ENCODE results near the gene ZNF664. TPM values are rescaled to one million over a fixed set of nuclear protein-coding genes. Genes with fewer than 3 reads are reported as not detected.

The ZNF664 gene
- total and polyA plus RNA-seq, 2 of the 4 experiments (the other 2 are of a cell fraction) = 29.9 to 32.6 TPM

GRCh38 chr12:123971770-123972456 is 1.1 kb upstream of the ZNF664 start (continued):
- TF ChIP-seq NFE2L2 (IDR thresholded peaks at IDR 0.05; ENCODE audit: low read depth, low read length) (no peak), RFX5 (IDR thresholded peaks at IDR 0.05; ENCODE audit: low read depth, low read length) (no peak)

- no peak; the same call in 1 of the 2 replicates for ATAC-seq (ENCODE audit: low read depth)
- Histone ChIP-seq H2AK5ac (ENCODE audit: low read depth, low read length) (no peak overlapping the region), H2AK9ac (replicated peaks; ENCODE audit: low read depth, low read length, poor library complexity) (peak overlapping the region; percentile 7), H3K18ac (ENCODE audit: low read depth, low read length) (no peak overlapping the region), H4K20me1 (ENCODE audit: insufficient read depth, low read length) (peaks cover 2% of the 10 kb centered on the region; the same call in 1 of the 2 replicates), H2BK5ac (ENCODE audit: low read depth, low read length, poor library complexity, severe bottlenecking) (no peak overlapping the region), H3K4me1 (ENCODE audit: control insufficient read depth, insufficient read depth, low read length) (peaks cover 4% of the 10 kb centered on the region), H4K8ac (ENCODE audit: low read depth in 2 of 2, low read length in 2 of 2) (peak overlapping the region in 1 of 2 experiments; percentile 17; a peak in 1 of 4 replicates), H3K9me1 (ENCODE audit: insufficient read depth, low read length) (no peaks in the 10 kb centered on the region), H2BK20ac (ENCODE audit: low read depth, low read length) (no peak overlapping the region), H3K4me3 (ENCODE audit: insufficient read depth, low read depth, low read length) (peak overlapping the region; percentile 94), H3K4ac (ENCODE audit: low read depth, low read length) (0 out of 2 replicates have a peak overlapping the region, but pooled peaks have one; percentile 31), H2BK120ac (ENCODE audit: low read depth, low read length) (no peak overlapping the region), H3K9ac (ENCODE audit: low read depth, low read length) (peak overlapping the region; percentile 32), H3K27me3 (ENCODE audit: control insufficient read depth, insufficient read depth, low read length) (no peaks in the 10 kb centered on the region), H4K5ac (ENCODE audit: low read depth, low read length) (no peak overlapping the region), H3K36me3 (ENCODE audit: control insufficient read depth, insufficient read depth, low read length) (peaks cover 6% of the 10 kb centered on the region), H3K79me1 (ENCODE audit: low read depth in 1 of 2, low read length in 2 of 2) (peaks cover 11 to 42% of the 10 kb centered on the region in 2 experiments), H3K9me3 (ENCODE audit: control insufficient read depth, insufficient read depth, low read length) (no peaks in the 10 kb centered on the region), H3K4me2 (ENCODE audit: low read depth, low read length) (peak overlapping the region; percentile 91), H3K23ac (ENCODE audit: low read depth, low read length) (peak overlapping the region; percentile 74), H3K27ac (ENCODE audit: insufficient read depth, low read length) (peak overlapping the region; percentile 7; the same call in 1 of the 2 replicates), H4K91ac (ENCODE audit: insufficient read depth, low read depth, low read length) (no peak overlapping the region), H3K14ac (replicated peaks; ENCODE audit: low read depth, low read length) (no peak overlapping the region), H2AFZ (replicated peaks; ENCODE audit: low read length, poor library complexity) (peak overlapping the region; percentile 91), H3K56ac (ENCODE audit: extremely low read depth, insufficient read depth, low read length) (no peak overlapping the region), H2BK15ac (ENCODE audit: low read depth, low read length) (no peak overlapping the region)
- DNase-seq = peak; percentile 10
- in situ Hi-C loops (cut with MboI; ENCODE audit: low sequenced_read_pairs) (no loop called here), intact Hi-C loops (cut with micrococcal nuclease) (loop anchor here (5.0 kb wide), 1 partner anchor 59 kb away; no protein-coding TSS in a partner anchor), dilution Hi-C loops (cut with HindIII; ENCODE audit: low sequenced_read_pairs, unreplicated experiment) (no loop called here)
- 0% methylated on average over 44 of the region's 69 CpGs; no CpG with 5 or more reads in 1 of the 2 experiments for WGBS, 2 experiments (ENCODE audit: extremely low coverage in 2 of 2, insufficient read length in 1 of 2)
- ChIA-PET POLR2A (ENCODE audit: unreplicated experiment) (no interaction called here), CTCF (no interaction called here)
- TF ChIP-seq RAD21 (IDR thresholded peaks at IDR 0.05; ENCODE audit: low read length) = no peak; the same call in 1 of the 2 replicates
- no TSS peak for BruUV-seq (replicated peaks)
Measured at GRCh38 chr12:123973552-123974341, 732 bp downstream of the ZNF664 start.

All from IMR-90 (cell line).